Sigmoid colon (tissue), 7 donors: ENCODE measurements around the gene RALA. TPM values are rescaled to one million over a fixed set of nuclear protein-coding genes. Genes with fewer than 3 reads are reported as not detected.
"Not testable (repeated sequence)": the region's sequence is repeated elsewhere in the genome, so short reads cannot be mapped to it uniquely, and the experiment has no call there.

Experiments
- DNase-seq: peaks from one replicate; pipeline ENCODE4 v3.0.0-alpha.2; 2019
- H3K27ac ChIP-seq, 4 donors: fragments of 200-600 bp; sonication (generic); one replicate each; pipeline ENCODE4 v1.5.1; 2016 to 2019; ENCODE audit warnings: mild to moderate bottlenecking in 1 of 4
- H3K27me3 ChIP-seq, 3 donors: fragments of 200-600 bp; sonication (generic); one replicate each; pipeline ENCODE4 v1.5.1; 2019; ENCODE audit warnings: mild to moderate bottlenecking in 1 of 3
- H3K36me3 ChIP-seq, 4 donors: fragments of 200-600 bp; sonication (generic); one replicate each; pipeline ENCODE4 v1.5.1; 2016 to 2019
- H3K4me1 ChIP-seq, 4 donors: fragments of 200-600 bp; sonication (generic); one replicate each; pipeline ENCODE4 v1.5.1; 2017 to 2019
- H3K4me3 ChIP-seq, 4 donors: fragments of 200-600 bp; sonication (generic); one replicate each; pipeline ENCODE4 v1.5.1; 2017 to 2019; ENCODE audit warnings: mild to moderate bottlenecking in 2 of 4, moderate library complexity in 1 of 4
- H3K9me3 ChIP-seq, 4 donors: fragments of 200-600 bp in 3 of 4; sonication (generic) in 3 of 4; one replicate each; pipeline versions ENCODE4 v1.5.1 to v1.6.1; 2013 to 2019
- CTCF ChIP-seq, 4 experiments: fragments of 450-650 bp in 3 of 4; fragments of 200-600 bp in 1 of 4; IDR thresholded peaks; one replicate each; pipeline ENCODE4 v1.5.1; 2016 to 2019; ENCODE audit warnings: antibody characterized with exemption in 4 of 4, mild to moderate bottlenecking in 3 of 4, moderate library complexity in 2 of 4
- EP300 ChIP-seq, 4 donors: sonication (generic); formaldehyde crosslinking; IDR thresholded peaks; one replicate each; pipeline ENCODE4 v1.6.1; 2017; ENCODE audit warnings: antibody characterized with exemption in 4 of 4
- POLR2A ChIP-seq, 2 donors: fragments of 450-650 bp; IDR thresholded peaks; one replicate each; pipeline ENCODE4 v1.6.1; 2016; ENCODE audit warnings: antibody characterized with exemption in 2 of 2, mild to moderate bottlenecking in 2 of 2, moderate library complexity in 2 of 2
- POLR2AphosphoS5 ChIP-seq, 4 donors: sonication (generic); formaldehyde crosslinking; IDR thresholded peaks; one replicate each; pipeline ENCODE4 v1.6.1; 2017; ENCODE audit warnings: antibody characterized with exemption in 4 of 4
- WGBS, 2 donors: extraction: QIAGEN DNeasy Blood & Tissue Kit; methylation state at CpG; one replicate each; pipeline ENCODE4 v1.1.7; 2013; 5-methylcytosine and 5-hydroxymethylcytosine counted together
- intact Hi-C: fragments of 100-400 bp; cut with DNase I; formaldehyde crosslinking; loops from one replicate; pipeline ENCODE4 v1.15.1; 2023
- polyA plus RNA-seq, 3 donors: library from polyadenylated mRNA; stranded (reverse); fragments of 200-250 nt; gene quantifications; one replicate each; pipeline ENCODE4 v1.2.3, GENCODE V29; 2013
- total RNA-seq, 4 donors: library from RNA; depleted of rRNA; stranded (reverse); fragments of >200 nt; gene quantifications; one replicate each; pipeline ENCODE4 v1.1.0, GENCODE V29; 2016
- donor health status: healthy with polysubstance abuse.
- donor health status: Bipolar disorder and iron deficiency.
- donor health status: healthy.

Gene RALA
- total and polyA plus RNA-seq, 7 donors = 11.5 to 68.0 (median 19.6) TPM

- WGBS, 2 donors = 88 to 93% methylated on average over 3 of the region's 3 CpGs
- intact Hi-C loops = no loop called here
- peaks cover 0 to 19% (median 0%) of the 10 kb centered on the region in 4 donors for H3K36me3 ChIP-seq
- TF ChIP-seq EP300 (IDR thresholded peaks at IDR 0.05) = no peak
- TF ChIP-seq CTCF (IDR thresholded peaks at IDR 0.05) = no peak
- TF ChIP-seq POLR2AphosphoS5 (IDR thresholded peaks at IDR 0.05) = no peak
- no peak for TF ChIP-seq POLR2A (IDR thresholded peaks at IDR 0.05)
- H3K9me3 ChIP-seq = no peaks in the 10 kb centered on the region
- no peak overlapping the region for H3K4me3 ChIP-seq
- DNase-seq = no peak
- no peak overlapping the region for H3K27ac ChIP-seq
- H3K4me1 ChIP-seq = peaks cover 0 to 26% (median 18%) of the 10 kb centered on the region in 4 donors
- H3K27me3 ChIP-seq = no peaks in the 10 kb centered on the region
Measured at GRCh38 chr7:39686261-39686924, 63.0 kb downstream of the RALA start.

- Histone ChIP-seq H3K27me3 (no peaks in the 10 kb centered on the region), H3K9me3 (no peaks in the 10 kb centered on the region), H3K36me3 (peaks cover 0 to 40% (median 0%) of the 10 kb centered on the region in 4 donors), H3K27ac (no peak overlapping the region), H3K4me3 (no peak overlapping the region), H3K4me1 (peaks cover 0 to 7% (median 6%) of the 10 kb centered on the region in 4 donors)
- no peak for DNase-seq
- intact Hi-C loops = no loop called here
- 88 to 93% methylated on average over 9 of the region's 9 CpGs for WGBS, 2 donors
- TF ChIP-seq POLR2AphosphoS5 (IDR thresholded peaks at IDR 0.05) (no peak), EP300 (IDR thresholded peaks at IDR 0.05) (no peak), POLR2A (IDR thresholded peaks at IDR 0.05) (no peak), CTCF (IDR thresholded peaks at IDR 0.05) (no peak)
Measured at GRCh38 chr7:39688611-39689480, 65.5 kb downstream of the RALA start.

- intact Hi-C loops = no loop called here
Measured at GRCh38 chr7:39691821-39692220, 68.4 kb downstream of the RALA start.

GRCh38 chr7:39693086-39693485, 69.7 kb downstream of the RALA start:
- DNase-seq, H3K4me3 ChIP-seq, H3K27me3 ChIP-seq, intact Hi-C loops, H3K9me3 ChIP-seq, H3K27ac ChIP-seq, H3K4me1 ChIP-seq: not testable (repeated sequence)
- 73 to 98% methylated on average over 4 of the region's 4 CpGs for WGBS, 2 donors
- H3K36me3 ChIP-seq = peaks cover 0 to 50% (median 0%) of the 10 kb centered on the region in 4 donors

More at GRCh38 chr7:39691821-39692220, 68.4 kb downstream of the RALA start:
- WGBS, 2 donors = 91 to 92% methylated on average over 2 of the region's 2 CpGs
- no peaks in the 10 kb centered on the region for H3K27me3 ChIP-seq
- H3K27ac ChIP-seq = no peak overlapping the region
- no peak for DNase-seq
- H3K9me3 ChIP-seq = no peaks in the 10 kb centered on the region
- no peaks in the 10 kb centered on the region for H3K4me1 ChIP-seq
- peaks cover 0 to 42% (median 0%) of the 10 kb centered on the region in 4 donors for H3K36me3 ChIP-seq
- no peak for TF ChIP-seq CTCF (IDR thresholded peaks at IDR 0.05)
- TF ChIP-seq EP300 (IDR thresholded peaks at IDR 0.05) = no peak
- no peak for TF ChIP-seq POLR2AphosphoS5 (IDR thresholded peaks at IDR 0.05)
- TF ChIP-seq POLR2A (IDR thresholded peaks at IDR 0.05) = no peak
- no peak overlapping the region for H3K4me3 ChIP-seq

GRCh38 chr7:39693812-39694211, 70.4 kb downstream of the RALA start:
- H3K4me3 ChIP-seq = no peak overlapping the region
- no peak for DNase-seq
- H3K27me3 ChIP-seq = no peaks in the 10 kb centered on the region
- H3K9me3 ChIP-seq = no peaks in the 10 kb centered on the region
- TF ChIP-seq POLR2A (IDR thresholded peaks at IDR 0.05) (no peak), EP300 (IDR thresholded peaks at IDR 0.05) (no peak), POLR2AphosphoS5 (IDR thresholded peaks at IDR 0.05) (no peak), CTCF (IDR thresholded peaks at IDR 0.05) (no peak)
- intact Hi-C loops = no loop called here
- WGBS, 2 donors = 91 to 94% methylated on average over 2 of the region's 2 CpGs
- H3K4me1 ChIP-seq = peaks cover 0 to 6% (median 0%) of the 10 kb centered on the region in 4 donors
- H3K27ac ChIP-seq = no peak overlapping the region
- H3K36me3 ChIP-seq = peaks cover 0 to 47% (median 0%) of the 10 kb centered on the region in 4 donors
